Stimulated activated CD8-positive, alpha-beta memory T cell treated with anti-CD3 and anti-CD28 coated beads, Interleukin-4, amount 100 ng/mL, for 48 hours (primary cell): ENCODE results near the gene TRAPPC3L.

Experiments
- DNase-seq: peaks from one replicate; pipeline ENCODE4 v3.0.0-alpha.2; 2020

The TRAPPC3L gene

DNA sequence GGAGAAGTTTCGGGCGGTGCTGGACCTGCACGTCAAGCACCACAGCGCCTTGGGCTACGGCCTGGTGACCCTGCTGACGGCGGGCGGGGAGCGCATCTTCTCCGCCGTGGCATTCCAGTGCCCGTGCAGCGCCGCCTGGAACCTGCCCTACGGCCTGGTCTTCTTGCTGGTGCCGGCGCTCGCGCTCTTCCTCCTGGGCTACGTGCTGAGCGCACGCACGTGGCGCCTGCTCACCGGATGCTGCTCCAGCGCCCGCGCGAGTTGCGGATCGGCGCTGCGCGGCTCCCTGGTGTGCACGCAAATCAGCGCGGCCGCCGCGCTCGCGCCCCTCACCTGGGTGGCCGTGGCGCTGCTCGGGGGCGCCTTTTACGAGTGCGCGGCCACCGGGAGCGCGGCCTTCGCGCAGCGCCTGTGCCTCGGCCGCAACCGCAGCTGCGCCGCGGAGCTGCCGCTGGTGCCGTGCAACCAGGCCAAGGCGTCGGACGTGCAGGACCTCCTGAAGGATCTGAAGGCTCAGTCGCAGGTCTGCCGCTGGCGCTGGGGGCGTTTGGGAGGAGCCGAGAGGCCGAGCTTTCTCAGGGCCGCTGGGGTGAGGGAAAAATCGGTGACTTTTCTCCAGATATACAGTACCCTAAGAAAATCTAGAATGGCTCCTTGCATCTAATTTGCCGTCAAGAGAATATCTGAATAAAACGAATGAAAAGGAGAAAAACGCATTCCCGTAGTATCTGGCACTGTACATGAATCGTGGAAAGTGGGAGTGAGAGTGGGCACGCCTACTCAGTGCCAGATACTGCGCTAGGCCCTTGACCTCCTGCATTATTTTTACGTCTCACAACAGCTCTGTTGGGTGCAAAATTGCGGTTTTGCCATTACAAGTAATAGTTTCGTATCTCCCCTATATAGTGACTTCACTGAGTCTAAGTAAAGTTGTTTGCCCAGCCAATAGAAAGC is 83.3 kb downstream of the TRAPPC3L start:
- peak; percentile 49 for DNase-seq

DNA sequence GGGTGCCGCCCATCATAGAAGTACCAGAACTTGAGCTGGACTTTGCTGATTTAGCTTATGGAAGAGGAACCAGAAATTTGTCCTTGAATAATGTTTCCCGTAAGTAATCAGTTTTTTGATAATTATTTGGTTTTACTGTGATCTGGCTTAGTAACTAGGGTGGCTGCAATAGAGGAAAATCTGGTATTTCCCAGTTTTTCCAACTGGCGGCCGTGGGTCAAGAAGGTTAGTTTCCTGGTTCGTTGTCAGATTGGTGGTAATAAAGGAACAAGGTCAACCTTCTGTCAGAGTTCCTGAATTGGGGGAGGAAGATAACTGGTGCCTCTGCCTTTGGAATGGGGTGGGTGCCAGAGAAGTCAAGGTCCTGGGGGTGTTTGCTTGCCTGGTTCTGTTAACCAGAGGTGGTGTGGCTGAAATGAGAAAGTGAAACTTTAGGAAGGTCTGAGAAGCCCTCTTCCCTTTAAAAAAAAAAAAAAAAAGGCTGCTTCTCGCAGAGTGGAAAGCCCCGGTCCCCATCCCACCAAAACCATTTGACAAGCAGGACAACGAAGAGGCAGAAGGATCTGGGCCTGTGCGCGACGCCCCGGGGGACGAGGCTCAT is 84.1 kb downstream of the TRAPPC3L start, which contains the start of gene CALHM6:
Gene CALHM6, plus strand, starts transcription at position 45 of the 601 bp plus-strand sequence. Its CDS starts 555 bp downstream, at position 600.
- DNase-seq, result no peak

DNA sequence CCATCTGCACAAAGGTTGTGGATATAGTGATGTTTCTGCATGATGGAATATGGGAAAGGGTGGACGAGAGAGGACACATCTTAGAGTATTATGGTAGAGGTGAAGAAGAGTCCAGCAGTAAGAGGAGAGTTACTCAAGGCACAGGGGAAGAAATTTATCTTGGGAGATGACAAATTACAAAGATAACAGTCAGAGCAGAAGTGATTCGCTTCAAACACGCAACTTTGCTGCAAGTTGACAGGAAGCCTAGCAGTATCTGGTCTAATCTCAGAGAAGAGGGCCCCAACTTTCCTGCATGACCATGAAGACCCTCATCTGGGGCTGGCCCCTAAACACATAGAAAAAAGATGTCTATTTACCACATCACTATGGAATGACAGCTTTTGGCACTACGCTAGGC is 85.6 kb downstream of the TRAPPC3L start:
- no peak for DNase-seq

DNA sequence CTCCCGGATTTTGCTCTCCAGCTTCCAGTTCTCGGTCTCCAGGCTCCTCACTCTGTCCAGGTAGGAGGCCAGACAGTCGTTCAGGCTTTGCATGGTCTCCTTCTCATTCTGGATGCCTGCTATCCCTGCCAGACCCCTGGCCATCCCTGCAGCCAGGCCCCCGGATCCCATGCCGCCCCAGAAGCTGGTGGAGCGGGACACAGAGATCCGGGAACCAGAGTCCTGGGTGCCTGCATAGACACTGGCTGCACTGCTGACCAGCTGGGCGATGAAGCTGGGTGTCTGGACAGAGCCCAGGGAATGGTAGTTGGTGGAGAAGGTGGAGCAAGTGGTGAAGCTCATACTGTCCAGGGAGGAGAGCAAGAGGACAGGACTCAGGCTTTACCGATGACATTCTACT is 87.2 kb downstream of the TRAPPC3L start:
- DNase-seq, result no peak

DNA sequence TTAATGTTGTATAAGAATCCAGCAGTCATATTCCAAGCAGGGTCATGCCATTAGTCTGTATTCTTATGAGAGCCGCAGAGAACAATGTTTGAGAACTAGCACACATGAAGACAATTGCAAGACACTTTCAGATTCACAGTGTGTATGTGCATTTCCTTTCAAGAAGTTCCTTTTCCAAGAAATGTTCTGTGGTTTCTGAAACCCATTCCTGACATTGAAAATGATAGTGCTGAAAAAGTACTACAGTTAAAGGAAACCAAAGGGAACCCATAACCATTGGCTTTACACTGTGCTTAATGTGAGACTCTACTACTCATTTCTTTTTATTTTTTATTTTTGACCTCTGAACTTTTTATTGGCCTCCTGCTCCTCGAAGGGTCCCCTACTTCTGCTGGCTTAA is 88.6 kb downstream of the TRAPPC3L start:
- no peak for DNase-seq

DNA sequence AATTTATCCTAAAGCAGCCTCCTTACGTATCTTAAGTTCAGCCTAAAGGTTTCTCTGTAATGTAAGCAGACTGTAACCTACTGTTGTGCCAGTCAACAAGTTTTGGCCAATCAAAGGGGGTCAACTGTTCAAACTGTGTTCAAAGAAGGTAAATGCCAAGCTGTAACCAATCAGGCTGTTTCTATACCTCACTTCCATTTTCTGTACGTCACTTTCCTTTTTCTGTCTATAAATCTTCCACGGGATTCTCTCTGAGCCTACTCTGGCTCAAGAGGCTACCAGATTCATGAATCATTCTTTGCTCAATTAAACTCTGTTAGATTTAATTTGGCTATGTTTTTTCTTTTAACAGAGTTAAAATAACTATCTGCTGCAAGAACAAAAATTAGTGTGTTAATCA is 89.4 kb downstream of the TRAPPC3L start:
- DNase-seq, result no peak

DNA sequence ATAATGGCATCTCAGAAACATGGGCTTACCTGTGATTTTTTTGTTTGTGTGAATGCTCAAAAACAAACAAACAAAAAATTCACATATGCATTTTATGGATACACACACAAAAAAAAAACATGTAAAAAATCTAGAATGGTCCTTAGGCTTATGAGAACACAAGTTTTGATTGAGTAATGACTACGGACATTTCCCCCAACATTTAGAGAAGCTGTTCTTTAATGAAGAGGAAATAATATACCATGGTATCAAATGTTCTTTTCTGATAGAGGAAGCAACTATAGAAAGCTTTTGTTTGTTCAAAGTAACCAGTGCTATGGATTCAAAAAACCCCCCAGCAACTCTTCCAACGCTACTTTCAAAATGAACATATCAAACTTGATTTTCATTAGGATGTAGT is 93.0 kb downstream of the TRAPPC3L start:
- no peak for DNase-seq

DNA sequence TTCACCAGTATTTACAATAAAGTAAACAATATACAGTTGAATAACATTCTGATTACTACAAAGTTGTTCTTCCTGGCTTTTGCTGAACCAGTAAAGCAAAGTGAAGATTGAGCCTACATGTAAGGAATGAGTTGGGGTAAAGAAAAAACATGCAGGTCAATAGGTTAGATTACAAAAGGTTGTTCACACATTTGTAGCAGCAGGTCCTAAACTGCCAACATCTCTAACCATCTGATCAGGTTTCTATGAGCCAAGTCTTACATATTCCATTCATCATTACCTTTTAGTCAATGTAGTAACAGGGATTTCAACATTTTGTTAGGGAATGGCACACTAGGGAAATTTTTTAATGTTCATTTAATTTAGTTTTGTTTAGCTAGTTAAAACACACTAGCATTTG is 93.6 kb downstream of the TRAPPC3L start:
- DNase-seq, result no peak

DNA sequence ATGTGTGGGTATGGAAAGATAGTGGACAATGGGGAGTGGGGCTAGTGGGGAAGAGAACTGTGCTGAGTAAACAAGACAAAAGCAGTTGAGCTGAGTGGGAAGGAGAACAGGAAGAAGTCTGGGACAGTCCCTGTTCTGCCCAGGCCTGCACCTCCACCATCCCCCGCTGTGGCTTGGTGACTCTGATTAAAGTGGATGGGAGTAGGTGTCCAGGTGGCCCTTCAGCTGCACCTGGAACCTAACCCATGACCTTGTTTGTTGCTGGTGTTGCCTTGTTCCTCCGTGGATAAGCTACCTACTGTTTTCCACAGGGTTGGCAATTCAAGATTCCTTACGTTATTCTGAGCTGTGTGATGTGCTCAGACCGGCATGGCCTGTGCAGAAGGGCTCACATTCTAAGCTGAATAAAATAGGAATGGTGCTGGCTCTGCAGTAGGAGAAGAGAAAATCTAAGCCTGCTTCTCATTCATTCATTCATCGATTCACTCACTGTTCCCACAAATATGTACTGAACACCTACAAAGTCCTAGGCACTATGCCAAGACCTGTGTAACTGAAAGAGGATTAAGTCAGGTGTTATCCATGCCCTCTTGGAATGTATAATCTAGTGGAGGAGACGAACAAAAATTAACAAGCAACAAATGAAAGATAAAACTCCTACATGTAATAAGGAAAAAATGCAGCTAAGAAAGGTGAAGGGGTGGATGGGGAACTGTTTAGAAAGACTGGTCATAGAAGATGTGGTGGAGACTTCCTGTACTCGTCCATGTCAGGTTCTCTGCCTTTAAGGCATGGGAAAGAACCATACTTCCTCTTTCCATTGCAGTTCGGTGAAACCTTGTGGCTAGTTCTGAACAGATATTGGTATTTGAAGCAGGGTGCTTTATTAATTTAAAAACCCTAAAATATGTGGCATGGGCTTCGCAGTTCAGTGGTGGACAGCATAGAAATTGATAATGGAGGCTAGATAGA is 94.4 kb downstream of the TRAPPC3L start:
- no peak for DNase-seq

DNA sequence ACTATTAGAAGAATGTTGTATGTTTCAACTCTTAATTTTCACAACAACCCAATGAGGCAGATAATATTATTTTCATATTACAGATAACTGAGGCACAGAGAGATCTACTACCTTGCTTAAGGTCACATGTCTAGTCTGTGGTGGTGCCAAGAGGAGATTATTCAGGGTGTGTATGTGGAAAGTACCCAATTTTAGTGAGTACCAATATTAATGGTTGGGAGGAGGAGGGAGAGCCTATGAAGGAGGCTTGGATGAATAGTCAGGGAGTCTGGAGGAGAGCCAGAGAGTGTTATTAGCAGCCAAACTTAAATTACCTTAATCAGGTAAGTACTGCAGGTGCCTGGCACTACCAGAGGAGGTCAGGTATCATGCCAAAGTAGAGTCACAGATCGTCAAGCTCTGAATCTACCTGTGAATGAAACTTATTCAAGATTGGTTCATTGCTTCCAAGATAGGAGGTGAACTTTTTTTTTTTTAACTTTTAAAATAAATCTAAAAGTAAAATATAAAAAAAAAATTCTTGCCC is 95.2 kb downstream of the TRAPPC3L start:
- DNase-seq, result no peak

DNA sequence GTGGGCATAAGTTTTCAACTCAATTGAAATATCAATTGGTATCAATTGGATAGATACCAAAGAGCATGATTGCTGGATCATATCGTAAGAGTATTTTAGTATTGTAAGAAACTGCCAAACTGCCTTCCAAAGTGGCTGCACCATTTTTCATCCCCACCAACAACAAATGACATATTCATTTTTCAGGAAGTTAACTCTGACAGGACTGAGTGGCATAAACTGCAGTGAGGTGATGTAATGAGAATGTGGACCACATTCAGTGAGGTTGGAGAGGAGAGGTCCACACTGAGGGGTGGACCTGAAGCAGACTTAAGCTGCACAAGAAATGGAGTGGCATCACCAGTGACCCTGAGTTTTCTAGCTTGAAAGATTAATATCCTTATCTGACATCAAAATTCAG is 95.9 kb downstream of the TRAPPC3L start:
- DNase-seq, result no peak

DNA sequence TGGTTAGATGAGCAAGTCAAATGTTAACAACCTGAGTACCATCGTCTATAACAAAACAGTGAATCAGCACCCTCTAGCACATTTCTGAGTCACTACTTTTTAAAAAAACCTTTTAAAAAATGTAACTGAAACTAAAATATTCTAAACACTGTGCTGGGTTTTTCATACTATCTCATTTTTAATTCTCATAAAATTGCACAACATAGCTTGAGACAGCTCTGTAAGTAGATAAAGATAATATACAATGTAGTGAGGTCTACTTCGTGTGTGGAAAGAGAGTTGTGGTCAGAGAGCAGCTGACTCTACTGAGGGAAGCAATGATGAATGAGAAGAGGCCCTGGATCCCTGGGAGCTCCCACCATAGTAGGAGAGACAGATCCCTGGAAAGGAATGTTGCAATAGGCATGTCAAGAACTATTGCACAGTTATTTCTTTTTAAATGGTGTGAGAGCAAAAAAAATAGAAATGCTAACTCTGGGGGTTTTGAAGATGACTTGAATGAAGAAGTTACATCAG is 97.9 kb downstream of the TRAPPC3L start:
- DNase-seq, result no peak

DNA sequence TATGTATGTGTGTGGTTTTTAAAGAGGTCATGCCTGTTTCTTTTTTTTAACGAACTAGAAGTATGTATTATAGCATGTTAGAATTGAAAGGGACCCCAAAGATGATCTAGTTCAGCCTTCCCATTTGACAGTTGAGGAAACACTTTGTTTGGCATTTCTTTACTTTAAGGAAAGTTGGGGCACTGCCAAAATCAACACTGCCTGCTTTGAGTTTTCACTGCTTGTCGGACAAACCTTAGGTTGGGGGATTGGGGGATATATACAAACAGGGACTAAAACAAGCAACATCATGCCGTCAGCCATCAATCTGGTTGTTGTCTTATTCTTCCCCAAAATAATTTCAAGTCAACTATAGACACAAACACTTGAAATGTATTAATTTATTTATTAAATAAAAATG is 98.4 kb downstream of the TRAPPC3L start:
- DNase-seq, result no peak

DNA sequence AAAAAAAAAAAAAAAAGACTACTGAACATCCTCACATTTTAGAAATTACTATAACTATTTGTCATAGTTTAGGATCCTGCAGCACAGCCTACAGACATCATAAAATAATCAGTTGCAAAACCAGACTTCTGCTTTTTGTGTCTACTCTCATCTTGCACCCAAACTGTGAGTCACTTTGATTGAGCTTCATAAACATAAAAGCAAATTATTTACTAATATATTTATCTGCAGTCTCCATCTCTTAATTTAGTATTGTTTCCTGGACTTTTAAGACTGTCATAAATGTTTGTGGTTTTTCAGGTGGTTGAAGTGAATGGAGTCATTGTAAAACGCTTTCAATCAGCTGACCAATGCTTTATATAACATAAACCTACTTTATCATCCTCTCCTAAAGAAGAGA is 99.1 kb downstream of the TRAPPC3L start:
- DNase-seq, result no peak

DNA sequence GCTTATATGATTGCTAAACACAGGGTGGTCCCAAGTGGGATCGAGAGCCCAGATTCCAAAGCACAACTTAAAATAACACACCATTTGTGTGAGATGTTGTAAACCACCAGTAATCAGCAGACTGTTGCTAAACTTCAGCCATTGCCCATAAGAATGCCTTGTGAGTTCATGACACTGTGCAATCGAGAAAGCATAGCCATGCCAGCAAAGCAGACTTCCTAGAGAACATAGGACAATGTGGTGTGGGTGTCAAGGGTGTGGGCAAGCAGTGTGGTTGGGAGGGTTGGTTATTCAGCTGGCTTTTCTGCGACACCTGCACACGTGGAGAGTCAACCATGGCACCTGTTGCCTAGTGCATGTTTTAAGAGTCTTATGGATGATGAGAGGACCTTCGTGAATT is 100.4 kb downstream of the TRAPPC3L start:
- no peak for DNase-seq
